ENCODE results near the gene SCAPER. TPM values are rescaled to one million over a fixed set of nuclear protein-coding genes. Genes with fewer than 3 reads are reported as not detected.

The SCAPER gene
- total and polyA plus RNA-seq, 10 of the 15 experiments (the other 5 are each of a cell fraction or from before 2014, with no cell fraction given) = 1.0 to 7.7 (median 3.9) TPM

GRCh38 chr15:76393614-76394013, 511.5 kb downstream of the SCAPER start:
- Histone ChIP-seq H3K4me1 (ENCODE audit: control insufficient read depth, insufficient read depth, low read length) (no peaks in the 10 kb centered on the region), H3K4me2 (ENCODE audit: control insufficient read depth, insufficient read depth) (no peak overlapping the region), H3K9me3 (replicated peaks; ENCODE audit: control insufficient read depth, insufficient read depth, low read length) (no peaks in the 10 kb centered on the region), H3K27ac (ENCODE audit: control insufficient read depth, insufficient read depth) (no peak overlapping the region), H4K20me1 (ENCODE audit: control insufficient read depth, insufficient read depth) (no peaks in the 10 kb centered on the region), H3K79me2 (ENCODE audit: control insufficient read depth, insufficient read depth, low read length) (no peaks in the 10 kb centered on the region), H3K27me3 (replicated peaks in 1 of 2; ENCODE audit: control insufficient read depth in 2 of 2, insufficient read depth in 2 of 2, low read length in 1 of 2) (no peaks in the 10 kb centered on the region), H2AFZ (ENCODE audit: control insufficient read depth, low read depth, low read length) (no peak overlapping the region), H3K36me3 (ENCODE audit: control insufficient read depth in 2 of 2, insufficient read depth in 2 of 2, low read length in 1 of 2) (no peaks in the 10 kb centered on the region), H3K9ac (ENCODE audit: control insufficient read depth, insufficient read depth, low read length) (no peak overlapping the region), H3K4me3 (no peak overlapping the region)
- CTCF ChIA-PET = no interaction called here
- TF ChIP-seq RB1 (IDR thresholded peaks at IDR 0.05; ENCODE audit: borderline replicate concordance) (no peak), RUNX3 (IDR thresholded peaks at IDR 0.05; ENCODE audit: low read length) (no peak), TARDBP (IDR thresholded peaks at IDR 0.05; ENCODE audit: borderline replicate concordance) (no peak), JUNB (IDR thresholded peaks at IDR 0.05) (no peak), NFYA (IDR thresholded peaks at IDR 0.05; ENCODE audit: borderline replicate concordance, low read depth, low read length) (no peak), HDGF (IDR thresholded peaks at IDR 0.05) (no peak), BRCA1 (IDR thresholded peaks at IDR 0.05; ENCODE audit: low read depth, low read length) (no peak), BCL11A (IDR thresholded peaks at IDR 0.05; ENCODE audit: low read depth, low read length) (no peak), FOXM1 (IDR thresholded peaks at IDR 0.05; ENCODE audit: low read depth, low read length) (no peak)
- in situ Hi-C loops (cut with MboI) = no loop called here
- no TSS peak for BruUV-seq (replicated peaks)
- SMC1A ChIA-PET (ENCODE audit: uncharacterized antibody, unreplicated experiment) = no interaction called here
- FAIRE-seq (no peak), DNase-seq (ENCODE audit: low read depth, low spot score) (no peak), ATAC-seq (no peak)
- intact Hi-C loops (cut with micrococcal nuclease; ENCODE audit: unreplicated experiment) = no loop called here
- POLR2A ChIA-PET = no interaction called here
- WGBS (ENCODE audit: insufficient coverage, insufficient replicate concordance, low lambda C conversion rate, missing lambda C conversion rate) = 92% methylated on average over 1 of the region's 1 CpG
- RAD21 ChIA-PET (ENCODE audit: unreplicated experiment) = no interaction called here

DNA sequence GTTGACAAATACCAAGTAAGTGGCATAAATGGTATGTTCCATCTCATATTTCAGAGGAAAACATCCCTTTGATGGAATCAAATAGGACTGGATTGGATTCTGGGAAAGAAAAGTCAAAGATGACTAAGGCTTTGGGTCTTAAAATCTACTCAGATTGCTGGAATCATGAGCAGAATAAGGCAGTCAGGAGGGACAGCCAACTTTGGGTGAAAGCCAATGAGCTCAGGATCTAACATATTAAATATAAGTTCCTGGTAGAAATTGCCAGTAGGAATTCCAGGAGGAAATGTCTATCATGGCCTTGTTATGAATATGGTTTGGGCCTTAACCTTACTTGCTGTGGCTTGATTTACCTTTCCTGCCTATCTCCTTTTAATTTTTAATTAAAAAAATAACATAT, 513.3 kb downstream of the SCAPER start:
- POLR2A ChIA-PET = no interaction called here
- Histone ChIP-seq H3K4me1 (ENCODE audit: control insufficient read depth, insufficient read depth, low read length) (no peaks in the 10 kb centered on the region), H3K9me3 (replicated peaks; ENCODE audit: control insufficient read depth, insufficient read depth, low read length) (no peaks in the 10 kb centered on the region), H2AFZ (ENCODE audit: control insufficient read depth, low read depth, low read length) (no peak overlapping the region), H3K9ac (ENCODE audit: control insufficient read depth, insufficient read depth, low read length) (no peak overlapping the region), H3K36me3 (ENCODE audit: control insufficient read depth in 2 of 2, insufficient read depth in 2 of 2, low read length in 1 of 2) (no peaks in the 10 kb centered on the region), H3K4me2 (ENCODE audit: control insufficient read depth, insufficient read depth) (no peak overlapping the region), H4K20me1 (ENCODE audit: control insufficient read depth, insufficient read depth) (no peaks in the 10 kb centered on the region), H3K27ac (ENCODE audit: control insufficient read depth, insufficient read depth) (no peak overlapping the region), H3K4me3 (no peak overlapping the region), H3K27me3 (replicated peaks in 1 of 2; ENCODE audit: control insufficient read depth in 2 of 2, insufficient read depth in 2 of 2, low read length in 1 of 2) (no peaks in the 10 kb centered on the region), H3K79me2 (ENCODE audit: control insufficient read depth, insufficient read depth, low read length) (no peaks in the 10 kb centered on the region)
- in situ Hi-C loops (cut with MboI) (no loop called here), intact Hi-C loops (cut with micrococcal nuclease; ENCODE audit: unreplicated experiment) (no loop called here)
- TF ChIP-seq RUNX3 (IDR thresholded peaks at IDR 0.05; ENCODE audit: low read length) (no peak), ESRRA (IDR thresholded peaks at IDR 0.05; ENCODE audit: low read length) (no peak), RB1 (IDR thresholded peaks at IDR 0.05; ENCODE audit: borderline replicate concordance) (no peak), TCF7 (IDR thresholded peaks at IDR 0.05; ENCODE audit: borderline replicate concordance) (no peak), ATF7 (IDR thresholded peaks at IDR 0.05; ENCODE audit: low read depth) (no peak)
- CTCF ChIA-PET = interaction anchor here (0.6 to 1.3 kb wide), 3 partner anchors 15 to 424 kb away, joined by 3 read pairs; no protein-coding TSS in a partner anchor
- no peak for DNase-seq (ENCODE audit: low read depth, low spot score)
- no peak for FAIRE-seq
- BruUV-seq (replicated peaks) = no TSS peak
- SMC1A ChIA-PET (ENCODE audit: uncharacterized antibody, unreplicated experiment) = no interaction called here
- no peak for ATAC-seq
- RAD21 ChIA-PET (ENCODE audit: unreplicated experiment) = no interaction called here

All from GM12878 (cell line).